ENCODE data around the gene TMEM234. TPM values are rescaled to one million over a fixed set of nuclear protein-coding genes. Genes with fewer than 3 reads are reported as not detected.

The TMEM234 gene
- total and polyA plus RNA-seq, 2 of the 4 experiments (the other 2 are of a cell fraction), result 10.8 to 22.7 TPM

DNA sequence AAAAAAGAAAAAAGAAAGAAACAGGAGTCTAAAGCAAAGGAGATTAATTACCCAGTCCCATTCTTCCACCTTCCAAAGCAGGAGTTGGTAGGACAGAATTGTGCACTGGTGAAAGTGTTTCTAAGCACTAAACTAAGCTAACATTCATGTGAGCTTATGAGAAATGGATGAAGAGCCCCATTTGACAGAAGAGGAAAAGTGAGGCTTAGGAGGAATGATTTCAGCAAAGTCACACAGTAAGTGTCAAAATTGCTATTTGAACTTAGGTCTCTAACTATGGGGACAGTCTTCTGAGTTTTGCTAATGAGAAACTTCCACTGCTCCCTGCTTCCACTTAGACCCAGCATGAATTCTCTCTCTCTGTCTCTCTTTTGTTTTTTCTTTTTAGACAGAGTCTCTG, 47.6 kb upstream of the TMEM234 start:
- Histone ChIP-seq H3K4me2 (ENCODE audit: low read depth, low read length) (no peak overlapping the region), H2BK20ac (ENCODE audit: low read depth, low read length) (no peak overlapping the region), H3K9me1 (ENCODE audit: insufficient read depth, low read length) (0 out of 2 replicates have a peak, but pooled peaks cover 11% of the 10 kb centered on the region), H3K23ac (ENCODE audit: low read depth, low read length) (no peak overlapping the region), H3K18ac (ENCODE audit: low read depth, low read length) (no peak overlapping the region), H2AK5ac (ENCODE audit: low read depth, low read length) (no peak overlapping the region), H4K8ac (ENCODE audit: low read depth in 2 of 2, low read length in 2 of 2) (no peak overlapping the region), H3K27me3 (ENCODE audit: control insufficient read depth, insufficient read depth, low read length) (peaks cover 3% of the 10 kb centered on the region; the same call in 1 of the 2 replicates), H3K79me1 (ENCODE audit: low read depth in 1 of 2, low read length in 2 of 2) (no peaks in the 10 kb centered on the region), H3K36me3 (ENCODE audit: control insufficient read depth, insufficient read depth, low read length) (no peaks in the 10 kb centered on the region), H3K4me3 (ENCODE audit: insufficient read depth, low read depth, low read length) (no peak overlapping the region), H4K91ac (ENCODE audit: insufficient read depth, low read depth, low read length) (no peak overlapping the region), H2AK9ac (replicated peaks; ENCODE audit: low read depth, low read length, poor library complexity) (no peak overlapping the region), H2BK15ac (ENCODE audit: low read depth, low read length) (no peak overlapping the region), H2BK120ac (ENCODE audit: low read depth, low read length) (no peak overlapping the region), H2BK5ac (ENCODE audit: low read depth, low read length, poor library complexity, severe bottlenecking) (no peak overlapping the region), H3K27ac (ENCODE audit: insufficient read depth, low read length) (no peak overlapping the region), H3K4me1 (ENCODE audit: control insufficient read depth, insufficient read depth, low read length) (peaks cover 14% of the 10 kb centered on the region), H4K20me1 (ENCODE audit: insufficient read depth, low read length) (no peaks in the 10 kb centered on the region), H3K56ac (ENCODE audit: extremely low read depth, insufficient read depth, low read length) (no peak overlapping the region), H4K5ac (ENCODE audit: low read depth, low read length) (no peak overlapping the region), H3K9ac (ENCODE audit: low read depth, low read length) (no peak overlapping the region), H3K14ac (replicated peaks; ENCODE audit: low read depth, low read length) (no peak overlapping the region), H3K9me3 (ENCODE audit: control insufficient read depth, insufficient read depth, low read length) (no peaks in the 10 kb centered on the region), H3K4ac (ENCODE audit: low read depth, low read length) (no peak overlapping the region), H2AFZ (replicated peaks; ENCODE audit: low read length, poor library complexity) (no peak overlapping the region)
- ChIA-PET POLR2A (ENCODE audit: unreplicated experiment) (no interaction called here), CTCF (no interaction called here)
- BruUV-seq (replicated peaks), result no TSS peak
- ATAC-seq (ENCODE audit: low read depth) (no peak), DNase-seq (no peak)
- in situ Hi-C loops (cut with MboI; ENCODE audit: low sequenced_read_pairs), result no loop called here
- dilution Hi-C loops (cut with HindIII; ENCODE audit: low sequenced_read_pairs, unreplicated experiment), result no loop called here
- intact Hi-C loops (cut with micrococcal nuclease), result no loop called here
- TF ChIP-seq BHLHE40 (IDR thresholded peaks at IDR 0.05; ENCODE audit: low read depth, low read length), result no peak
- TF ChIP-seq CEBPB (IDR thresholded peaks at IDR 0.05; ENCODE audit: low read depth, low read length), result no peak
- no peak for TF ChIP-seq MAZ (IDR thresholded peaks at IDR 0.05; ENCODE audit: borderline replicate concordance, low read depth, low read length)
- no peak for TF ChIP-seq RFX5 (IDR thresholded peaks at IDR 0.05; ENCODE audit: low read depth, low read length)
- no peak for TF ChIP-seq MAFK (IDR thresholded peaks at IDR 0.05; ENCODE audit: low read depth, low read length)
